GM19351 (cell line): ENCODE results near the gene NUPR2.
A peak's percentile ranks its signal among the peaks of the same experiment; 100 is the strongest.
"Not testable (repeated sequence)": the region's sequence is repeated elsewhere in the genome, so short reads cannot be mapped to it uniquely, and the experiment has no call there.

Source experiments
- ATAC-seq: cut with Tn5 transposase; IDR thresholded peaks from one replicate; pipeline ENCODE4 v1.9.1; 2021; ENCODE audit warnings: mild to moderate bottlenecking, moderate library complexity; ENCODE audit not compliant: unreplicated experiment

Gene NUPR2

DNA sequence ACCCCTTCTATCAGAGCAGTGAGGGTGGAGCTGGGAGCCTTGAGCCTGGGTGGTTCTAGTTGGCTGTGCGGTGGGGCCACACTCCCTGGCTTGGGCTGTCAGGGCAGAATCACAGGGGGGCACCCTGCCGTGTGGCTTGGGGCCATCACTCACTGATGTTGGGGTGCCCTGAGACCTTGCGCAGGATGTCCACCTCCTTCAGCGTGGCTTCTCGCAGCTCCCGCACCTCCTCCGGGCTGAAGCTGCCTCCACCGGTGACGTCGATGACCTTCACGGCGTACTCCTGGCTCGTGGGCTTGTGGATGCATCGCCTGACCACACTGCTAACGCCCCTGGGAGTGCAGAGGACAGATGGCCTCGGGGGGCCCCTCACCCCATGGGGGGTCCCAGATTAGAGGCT lies 28.8 kb downstream of the NUPR2 start:
- ATAC-seq = no peak

DNA sequence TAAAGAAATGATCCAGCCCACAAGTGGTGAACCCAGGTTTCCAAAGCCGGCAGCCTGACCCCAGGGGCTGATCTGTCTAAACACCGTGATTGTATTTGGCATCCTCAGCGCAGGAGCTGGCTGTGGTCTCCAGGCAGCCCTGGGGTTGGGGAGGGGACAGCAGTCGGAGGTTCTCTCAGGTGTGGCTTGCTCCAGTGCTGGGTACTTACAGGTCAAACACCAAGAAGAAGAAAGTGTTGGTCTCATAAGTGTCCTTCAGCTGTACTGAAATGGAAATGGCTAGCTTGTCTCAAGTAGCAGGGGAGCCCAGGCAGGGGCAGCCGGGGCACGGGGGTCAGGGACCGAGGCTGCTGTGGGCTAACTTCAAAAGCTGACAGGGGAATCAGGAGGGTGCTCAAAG lies 29.5 kb downstream of the NUPR2 start:
- no peak for ATAC-seq

DNA sequence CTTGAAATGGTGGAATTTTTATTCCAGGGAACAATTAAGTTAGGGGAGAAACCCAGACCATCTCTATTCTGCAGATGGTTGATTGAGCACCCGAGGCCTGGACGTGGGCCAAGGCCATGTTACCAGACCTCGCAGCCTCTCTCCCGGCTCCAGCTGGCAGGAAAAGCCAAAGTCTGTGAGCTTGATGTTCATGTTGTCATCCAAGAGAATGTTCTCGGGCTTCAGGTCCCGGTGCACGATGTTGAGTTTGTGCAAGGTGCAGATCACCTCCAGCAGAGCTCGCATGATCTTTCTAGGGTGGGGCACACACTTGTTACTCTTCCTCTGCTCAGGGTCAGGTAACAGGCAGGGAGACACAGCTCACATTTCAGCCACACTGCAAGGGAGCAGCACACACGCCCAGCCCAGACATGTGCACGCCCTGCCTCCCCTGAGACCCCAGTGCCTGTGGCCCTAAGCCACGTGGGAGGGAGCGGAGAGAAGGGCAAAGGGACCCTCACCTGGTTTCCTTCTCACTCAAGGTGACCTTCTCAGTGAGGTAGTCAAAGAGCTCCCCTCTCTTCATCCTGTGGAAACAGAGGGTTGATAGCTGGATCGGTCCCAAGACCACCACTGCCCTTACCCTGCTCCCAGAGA lies 32.9 kb downstream of the NUPR2 start:
- ATAC-seq = no peak

DNA sequence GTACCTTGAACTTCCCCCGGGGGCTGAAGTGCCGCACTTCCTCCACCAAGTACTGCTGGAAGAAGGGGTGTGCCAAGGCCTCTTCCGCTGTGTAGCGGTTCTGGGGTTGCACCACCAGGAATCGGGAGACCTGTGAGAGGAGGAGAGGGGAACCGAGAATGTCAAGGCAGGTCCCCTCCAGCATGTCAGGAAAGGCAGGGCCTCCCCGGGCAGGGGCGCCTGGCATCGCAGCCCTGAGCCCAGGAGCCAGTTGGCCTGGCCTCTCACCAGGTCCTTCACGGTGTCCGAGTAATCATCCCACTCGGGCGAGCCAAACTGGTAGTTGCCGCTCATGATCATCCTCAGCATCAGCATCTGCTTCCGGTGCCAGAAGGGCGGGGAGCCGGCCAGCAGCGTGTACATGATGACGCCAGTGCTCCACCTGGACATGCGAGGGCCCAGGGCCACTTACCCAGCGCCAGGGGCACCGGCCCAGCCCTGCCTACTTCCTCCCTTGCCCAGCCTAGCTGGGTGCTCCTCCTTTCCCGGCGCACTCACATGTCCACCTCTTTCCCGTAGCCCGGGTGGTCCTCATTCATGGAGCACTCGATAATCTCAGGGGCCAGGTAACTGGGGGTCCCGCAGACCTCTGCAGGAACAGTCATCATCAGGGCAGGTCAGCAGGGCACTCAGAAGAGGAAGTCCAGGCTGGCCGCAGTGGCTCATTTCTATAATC lies 34.4 kb downstream of the NUPR2 start:
- no peak for ATAC-seq

DNA sequence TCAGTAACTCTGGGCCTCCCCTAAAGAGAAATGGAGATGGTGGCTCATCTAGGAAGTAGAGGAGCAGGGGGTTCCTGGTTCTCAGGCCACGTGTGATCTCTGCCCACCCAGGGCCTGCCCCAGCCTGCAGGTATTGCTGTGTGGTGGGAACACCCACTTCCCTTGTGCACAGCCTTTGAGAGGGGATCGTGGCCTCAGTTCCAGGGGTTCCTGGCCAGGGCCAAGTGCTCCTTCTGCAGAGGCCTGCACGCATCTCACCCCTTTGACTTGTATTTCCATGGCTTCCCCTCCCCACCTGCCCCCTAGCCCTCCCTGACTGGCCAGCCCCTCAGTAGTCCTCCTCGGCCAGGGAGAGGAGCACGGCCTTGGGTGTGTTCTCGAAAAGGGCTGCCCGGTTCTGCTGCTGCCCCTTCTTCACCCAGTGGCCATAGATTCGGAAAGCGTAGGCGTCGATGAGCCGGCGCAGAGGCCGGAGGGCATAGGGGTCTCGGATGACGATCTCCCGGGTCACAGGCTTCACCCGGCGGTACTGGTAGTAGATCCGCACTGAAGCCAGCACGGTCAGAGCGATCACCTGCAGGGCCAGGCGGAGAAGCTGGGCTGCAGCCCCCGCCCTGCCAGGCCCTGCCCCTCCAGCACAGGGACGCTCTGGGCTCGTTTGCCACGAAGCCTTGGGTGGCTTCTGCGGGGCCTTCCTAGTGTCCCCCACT lies 35.3 kb downstream of the NUPR2 start:
- ATAC-seq = not testable (repeated sequence)

DNA sequence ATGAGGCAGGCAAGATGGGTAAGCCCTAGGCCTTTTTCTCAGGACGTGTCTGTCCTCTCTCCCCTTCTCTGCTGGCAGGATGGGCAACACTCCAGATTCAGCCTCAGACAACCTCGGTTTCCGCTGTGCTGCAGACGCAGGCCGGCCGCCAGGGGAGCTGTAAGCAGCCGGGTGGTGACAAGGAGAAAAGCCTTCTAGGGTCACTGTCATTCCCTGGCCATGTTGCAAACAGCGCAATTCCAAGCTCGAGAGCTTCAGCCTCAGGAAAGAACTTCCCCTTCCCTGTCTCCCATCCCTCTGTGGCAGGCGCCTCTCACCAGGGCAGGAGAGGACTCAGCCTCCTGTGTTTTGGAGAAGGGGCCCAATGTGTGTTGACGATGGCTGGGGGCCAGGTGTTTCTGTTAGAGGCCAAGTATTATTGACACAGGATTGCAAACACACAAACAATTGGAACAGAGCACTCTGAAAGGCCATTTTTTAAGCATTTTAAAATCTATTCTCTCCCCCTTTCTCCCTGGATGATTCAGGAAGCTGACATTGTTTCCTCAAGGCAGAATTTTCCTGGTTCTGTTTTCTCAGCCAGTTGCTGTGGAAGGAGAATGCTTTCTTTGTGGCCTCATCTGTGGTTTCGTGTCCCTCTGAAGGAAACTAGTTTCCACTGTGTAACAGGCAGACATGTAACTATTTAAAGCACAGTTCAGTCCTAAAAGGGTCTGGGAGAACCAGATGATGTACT lies 36.6 kb downstream of the NUPR2 start:
- ATAC-seq = no peak

DNA sequence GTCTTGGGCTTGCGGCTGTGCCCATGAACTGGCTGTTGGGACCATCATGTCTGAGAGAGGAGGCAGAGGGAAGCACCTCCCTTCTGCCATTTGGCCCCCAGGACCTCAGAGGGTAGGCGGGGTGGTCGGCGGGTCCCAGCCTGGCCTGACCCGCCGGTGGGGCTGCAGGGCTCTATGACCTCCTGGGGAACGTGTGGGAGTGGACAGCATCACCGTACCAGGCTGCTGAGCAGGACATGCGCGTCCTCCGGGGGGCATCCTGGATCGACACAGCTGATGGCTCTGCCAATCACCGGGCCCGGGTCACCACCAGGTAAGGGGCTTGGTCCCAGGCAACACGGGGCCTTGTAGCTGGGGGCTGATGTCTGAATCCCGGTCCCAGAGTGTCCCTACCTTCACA lies 38.0 kb downstream of the NUPR2 start:
- no peak for ATAC-seq

DNA sequence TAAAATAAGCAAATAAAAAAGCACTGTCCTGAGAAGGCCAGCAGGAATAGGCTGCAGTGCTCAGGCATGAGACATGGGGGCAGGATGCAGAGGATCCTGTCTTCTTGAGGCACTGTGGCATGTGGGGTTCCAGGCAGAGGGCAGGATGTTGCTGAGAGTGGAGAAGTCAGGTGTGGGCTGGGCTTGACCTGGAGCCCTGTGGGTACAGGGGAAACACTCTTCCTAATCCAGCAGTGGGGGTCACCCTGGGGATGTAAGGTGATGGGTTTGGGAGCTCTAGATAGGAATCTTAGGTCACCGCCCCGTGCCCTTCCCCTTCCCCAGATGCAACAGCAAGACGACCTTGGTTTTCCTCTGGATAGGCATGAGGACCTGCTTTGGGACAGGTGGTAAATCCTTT lies 38.5 kb downstream of the NUPR2 start:
- no peak for ATAC-seq

DNA sequence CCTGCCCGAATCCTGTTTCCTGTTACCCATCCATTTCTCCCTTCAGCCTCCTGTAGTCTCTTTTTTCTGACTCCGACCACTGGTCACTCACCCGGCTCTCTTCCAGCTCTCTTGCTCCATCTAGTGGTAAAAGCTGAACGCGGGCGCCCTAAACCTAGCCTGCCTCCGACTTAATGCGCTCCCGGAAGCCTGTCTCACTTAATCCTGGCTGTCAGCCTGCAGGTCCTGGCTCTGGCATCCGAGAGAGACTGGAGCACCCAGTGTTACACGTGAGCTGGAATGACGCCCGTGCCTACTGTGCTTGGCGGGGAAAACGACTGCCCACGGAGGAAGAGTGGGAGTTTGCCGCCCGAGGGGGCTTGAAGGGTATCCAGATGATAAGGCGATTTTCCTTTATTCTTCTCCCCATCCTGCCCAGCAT lies 41.8 kb downstream of the NUPR2 start:
- peak; percentile 94 for ATAC-seq

DNA sequence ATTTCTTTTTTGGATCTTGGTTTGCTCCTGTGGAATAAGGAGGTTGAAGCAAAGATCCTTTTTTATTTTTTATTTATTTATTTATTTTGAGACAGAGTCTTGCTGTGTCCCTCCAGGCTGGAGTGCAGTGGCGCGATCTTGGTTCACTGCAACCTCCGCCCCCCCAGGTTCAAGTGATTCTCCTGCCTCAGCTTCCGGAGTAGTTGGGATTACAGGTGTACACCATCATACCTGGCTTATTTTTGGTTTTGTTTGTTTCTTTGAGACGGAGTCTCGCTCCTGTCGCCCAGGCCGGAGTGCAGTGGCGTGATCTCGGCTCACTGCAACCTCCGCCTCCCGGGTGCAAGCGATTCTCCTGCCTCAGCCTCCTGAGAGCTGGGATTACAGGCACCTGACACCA lies 49.8 kb downstream of the NUPR2 start:
- ATAC-seq = not testable (repeated sequence)
